ENCODE data around the gene MSRB3. TPM values are rescaled to one million over a fixed set of nuclear protein-coding genes. Genes with fewer than 3 reads are reported as not detected.
A peak's percentile ranks its signal among the peaks of the same experiment; 100 is the strongest.

MSRB3 gene
- total RNA-seq (2014; rRNA removed; shearing (Covaris generic); ENCODE audit: low replicate concordance) = 45.4 and 47.8 TPM in 2 replicates

DNA sequence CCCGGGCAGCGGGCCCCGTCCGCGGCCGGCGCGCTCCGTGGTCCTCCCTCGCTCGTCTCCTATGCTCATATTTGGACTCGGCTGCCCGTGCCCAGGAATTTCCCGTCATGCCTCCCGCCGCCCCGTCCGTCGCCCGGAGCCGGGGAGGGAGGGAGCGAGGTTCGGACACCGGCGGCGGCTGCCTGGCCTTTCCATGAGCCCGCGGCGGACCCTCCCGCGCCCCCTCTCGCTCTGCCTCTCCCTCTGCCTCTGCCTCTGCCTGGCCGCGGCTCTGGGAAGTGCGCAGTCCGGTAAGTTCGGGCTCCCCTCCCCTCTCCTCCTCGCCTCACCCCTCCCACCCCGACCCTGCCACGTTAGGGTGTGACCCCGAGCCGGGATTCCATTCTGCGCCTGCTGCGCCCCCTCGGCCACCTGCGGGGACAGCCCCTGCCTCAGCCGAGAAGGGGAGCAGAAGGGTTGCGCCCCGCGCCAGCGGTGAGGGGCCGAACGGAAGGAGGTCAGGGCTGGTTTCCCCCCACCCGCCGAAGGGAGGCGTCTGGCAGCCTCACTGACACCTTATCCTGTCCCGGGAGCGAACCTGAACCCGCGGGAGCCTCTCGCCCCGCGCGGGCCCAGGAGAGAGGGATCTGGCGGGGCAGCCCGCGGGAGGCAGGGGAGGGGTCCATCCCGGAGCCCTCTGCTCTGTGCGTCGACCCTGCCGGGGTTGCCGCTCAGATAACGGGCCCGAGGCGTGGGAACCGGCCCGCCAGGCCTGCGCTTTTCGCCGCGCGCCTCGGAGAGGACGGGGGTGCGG is at the start of gene MSRB3:
MSRB3 (plus strand) TSS at position 108 of the 793 bp plus-strand sequence. CDS start 29,897 bp downstream, outside the sequence.
- in situ Hi-C loops (cut with HindIII; ENCODE audit: low pct_unique_long_range_greater_than_20kb, low sequenced_read_pairs) = no loop called here
- peak; percentile 82 for DNase-seq (ENCODE audit: low read depth)

- peak; percentile 49 for DNase-seq (ENCODE audit: low read depth)
- in situ Hi-C loops (cut with HindIII; ENCODE audit: low pct_unique_long_range_greater_than_20kb, low sequenced_read_pairs) = no loop called here
These were observed 49.0 kb upstream of the MSRB3 start for GRCh38 chr12:65229441-65229840.

DNA sequence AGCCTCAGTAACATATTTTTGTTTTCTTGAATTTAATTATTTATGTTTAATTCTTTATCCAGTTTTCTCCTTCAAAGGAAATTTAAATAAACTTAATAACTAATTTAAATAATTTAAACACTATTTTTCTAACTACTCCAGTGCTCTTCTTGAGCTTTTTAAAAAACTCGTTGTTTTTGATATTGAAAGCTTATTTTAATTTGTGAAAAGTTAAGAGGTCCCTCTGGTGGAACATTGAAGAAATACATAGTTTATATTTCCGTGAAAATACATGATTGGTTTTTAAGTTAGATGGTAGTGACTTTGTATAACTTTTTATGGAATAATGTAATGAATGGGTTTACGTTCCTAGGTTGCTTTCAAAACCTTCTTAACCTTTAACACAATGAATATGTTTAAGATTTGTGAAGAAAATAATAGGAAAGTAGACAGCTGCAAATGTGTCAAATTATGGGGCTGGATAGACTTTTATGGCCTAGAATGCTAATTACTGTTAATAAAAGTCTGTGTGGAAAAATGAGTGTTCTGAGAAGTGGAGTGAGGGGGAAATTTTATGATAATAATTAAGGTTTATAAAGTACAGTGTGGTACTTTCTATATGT is 45.9 kb upstream of the MSRB3 start:
- in situ Hi-C loops (cut with HindIII; ENCODE audit: low pct_unique_long_range_greater_than_20kb, low sequenced_read_pairs) = no loop called here
- DNase-seq (ENCODE audit: low read depth) = no peak

DNA sequence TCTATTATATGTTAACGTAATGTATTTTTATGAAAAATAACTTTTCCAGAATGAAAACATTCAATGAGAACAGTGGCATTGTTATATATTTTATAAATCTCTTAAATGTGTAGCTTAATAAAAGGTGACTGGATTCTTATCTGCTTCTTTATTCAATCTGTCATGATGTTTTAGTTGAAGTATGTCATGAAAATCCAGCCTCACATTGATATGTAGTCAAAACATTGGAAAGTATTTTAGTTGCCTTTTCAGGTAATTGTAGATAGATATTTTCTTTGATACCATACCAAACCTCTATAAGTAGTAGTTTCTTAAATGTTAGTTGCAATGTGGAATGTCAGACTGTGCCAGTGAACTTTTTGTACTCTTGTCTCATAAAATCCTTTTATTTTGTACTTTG is 41.3 kb upstream of the MSRB3 start:
- in situ Hi-C loops (cut with HindIII; ENCODE audit: low pct_unique_long_range_greater_than_20kb, low sequenced_read_pairs) = no loop called here
- no peak for DNase-seq (ENCODE audit: low read depth)

- no peak for DNase-seq (ENCODE audit: low read depth)
- in situ Hi-C loops (cut with HindIII; ENCODE audit: low pct_unique_long_range_greater_than_20kb, low sequenced_read_pairs) = no loop called here
These were observed 39.9 kb upstream of the MSRB3 start for GRCh38 chr12:65238609-65239008.

GRCh38 chr12:65248656-65249633 is 29.5 kb upstream of the MSRB3 start:
- in situ Hi-C loops (cut with HindIII; ENCODE audit: low pct_unique_long_range_greater_than_20kb, low sequenced_read_pairs) = no loop called here

GRCh38 chr12:65252515-65252914 is 26.0 kb upstream of the MSRB3 start:
- DNase-seq (ENCODE audit: low read depth) = no peak
- in situ Hi-C loops (cut with HindIII; ENCODE audit: low pct_unique_long_range_greater_than_20kb, low sequenced_read_pairs) = no loop called here

More at GRCh38 chr12:65248656-65249633, 29.5 kb upstream of the MSRB3 start:
- peak; percentile 37 for DNase-seq (ENCODE audit: low read depth)

DNA sequence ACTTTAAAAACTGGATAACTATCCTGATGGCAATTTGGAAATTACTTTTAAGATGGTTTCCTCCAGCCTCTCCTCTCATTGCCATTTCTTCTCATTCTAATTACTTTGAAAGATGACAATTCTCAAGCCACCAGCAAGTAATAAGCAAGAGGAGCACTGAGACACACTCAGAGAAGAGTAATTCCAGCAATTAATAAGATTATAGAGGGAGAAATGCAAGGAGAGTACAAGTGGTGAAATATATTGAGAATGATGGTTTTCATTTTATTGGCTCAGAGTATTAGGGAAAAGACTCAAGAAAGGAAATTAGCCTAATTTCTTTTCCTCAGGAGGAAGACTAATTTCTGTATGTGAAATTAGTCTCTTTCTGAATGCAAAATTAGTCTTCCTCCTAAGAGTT is 20.5 kb upstream of the MSRB3 start:
- in situ Hi-C loops (cut with HindIII; ENCODE audit: low pct_unique_long_range_greater_than_20kb, low sequenced_read_pairs) = no loop called here
- DNase-seq (ENCODE audit: low read depth) = no peak

DNA sequence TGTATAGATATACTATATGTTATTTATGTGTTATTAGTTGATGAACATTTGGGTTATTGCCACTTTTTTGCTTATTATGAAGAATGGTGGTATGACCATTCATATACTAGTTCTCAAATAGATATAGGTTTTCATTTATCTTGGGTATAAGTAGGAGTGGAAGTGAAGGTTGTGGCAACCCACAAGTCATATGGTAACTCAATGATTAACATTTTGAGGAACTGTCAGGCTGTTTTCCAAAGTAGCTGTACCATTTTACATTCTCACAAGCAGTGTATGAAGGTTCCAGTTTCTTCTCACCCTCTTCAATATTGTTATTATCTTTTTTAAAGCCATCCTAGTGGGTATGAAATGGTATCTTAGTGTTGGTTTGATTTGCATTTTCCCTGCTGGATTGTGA is 19.0 kb upstream of the MSRB3 start:
- no peak for DNase-seq (ENCODE audit: low read depth)
- in situ Hi-C loops (cut with HindIII; ENCODE audit: low pct_unique_long_range_greater_than_20kb, low sequenced_read_pairs) = no loop called here

- in situ Hi-C loops (cut with HindIII; ENCODE audit: low pct_unique_long_range_greater_than_20kb, low sequenced_read_pairs) = no loop called here
- DNase-seq (ENCODE audit: low read depth) = no peak
These were observed 14.7 kb upstream of the MSRB3 start for GRCh38 chr12:65263777-65264176.

GRCh38 chr12:65266408-65266807 is 12.1 kb upstream of the MSRB3 start:
- no peak for DNase-seq (ENCODE audit: low read depth)
- in situ Hi-C loops (cut with HindIII; ENCODE audit: low pct_unique_long_range_greater_than_20kb, low sequenced_read_pairs) = no loop called here

DNA sequence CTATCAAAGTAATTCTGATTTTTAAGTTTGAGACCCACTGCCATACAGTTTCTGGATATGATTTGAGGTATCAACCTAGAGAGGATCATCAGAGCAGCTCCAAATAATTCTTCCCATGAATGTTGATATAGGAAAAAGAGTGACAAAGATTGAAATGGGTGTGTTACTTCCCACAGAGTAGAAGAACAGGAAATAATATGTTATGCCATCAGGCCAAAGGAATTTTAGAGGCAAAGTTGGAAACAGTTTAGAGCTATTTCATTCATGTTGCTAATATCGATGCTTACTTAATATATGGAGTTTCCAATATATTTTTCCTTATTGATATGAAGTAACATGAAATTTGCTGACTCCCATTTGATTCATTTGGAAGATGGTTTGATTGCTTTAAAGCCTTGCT is 8.9 kb upstream of the MSRB3 start:
- in situ Hi-C loops (cut with HindIII; ENCODE audit: low pct_unique_long_range_greater_than_20kb, low sequenced_read_pairs) = no loop called here
- DNase-seq (ENCODE audit: low read depth) = no peak

- in situ Hi-C loops (cut with HindIII; ENCODE audit: low pct_unique_long_range_greater_than_20kb, low sequenced_read_pairs) = no loop called here
These were observed 3.7 kb upstream of the MSRB3 start for GRCh38 chr12:65274602-65275272.

DNA sequence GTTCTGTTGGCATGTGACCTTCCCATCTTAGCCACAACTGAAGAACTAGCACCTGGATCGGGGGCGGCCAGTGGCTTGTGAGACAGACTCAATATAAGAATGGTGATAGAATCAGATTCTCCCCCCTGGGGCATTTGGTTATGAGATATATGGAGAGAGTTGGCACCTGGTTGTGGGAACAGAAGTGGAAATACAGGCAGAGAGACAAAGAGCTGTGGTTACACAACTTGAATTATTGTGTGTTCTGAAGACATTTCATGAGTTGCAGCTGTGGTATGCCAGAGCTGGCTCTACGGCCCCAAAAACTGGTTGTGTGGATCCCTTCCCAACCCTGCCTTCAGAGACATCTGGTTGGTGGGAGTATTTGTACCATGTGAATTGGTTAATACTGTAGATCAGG is 2.9 kb upstream of the MSRB3 start:
- in situ Hi-C loops (cut with HindIII; ENCODE audit: low pct_unique_long_range_greater_than_20kb, low sequenced_read_pairs) = no loop called here
- no peak for DNase-seq (ENCODE audit: low read depth)

More at GRCh38 chr12:65274602-65275272, 3.7 kb upstream of the MSRB3 start:
- no peak for DNase-seq (ENCODE audit: low read depth)

- no peak for DNase-seq (ENCODE audit: low read depth)
- in situ Hi-C loops (cut with HindIII; ENCODE audit: low pct_unique_long_range_greater_than_20kb, low sequenced_read_pairs) = no loop called here
These were observed 1.5 kb upstream of the MSRB3 start for GRCh38 chr12:65276916-65277530.

GRCh38 chr12:65277994-65278575 is 398 bp upstream of the MSRB3 start:
- in situ Hi-C loops (cut with HindIII; ENCODE audit: low pct_unique_long_range_greater_than_20kb, low sequenced_read_pairs) = no loop called here

DNA sequence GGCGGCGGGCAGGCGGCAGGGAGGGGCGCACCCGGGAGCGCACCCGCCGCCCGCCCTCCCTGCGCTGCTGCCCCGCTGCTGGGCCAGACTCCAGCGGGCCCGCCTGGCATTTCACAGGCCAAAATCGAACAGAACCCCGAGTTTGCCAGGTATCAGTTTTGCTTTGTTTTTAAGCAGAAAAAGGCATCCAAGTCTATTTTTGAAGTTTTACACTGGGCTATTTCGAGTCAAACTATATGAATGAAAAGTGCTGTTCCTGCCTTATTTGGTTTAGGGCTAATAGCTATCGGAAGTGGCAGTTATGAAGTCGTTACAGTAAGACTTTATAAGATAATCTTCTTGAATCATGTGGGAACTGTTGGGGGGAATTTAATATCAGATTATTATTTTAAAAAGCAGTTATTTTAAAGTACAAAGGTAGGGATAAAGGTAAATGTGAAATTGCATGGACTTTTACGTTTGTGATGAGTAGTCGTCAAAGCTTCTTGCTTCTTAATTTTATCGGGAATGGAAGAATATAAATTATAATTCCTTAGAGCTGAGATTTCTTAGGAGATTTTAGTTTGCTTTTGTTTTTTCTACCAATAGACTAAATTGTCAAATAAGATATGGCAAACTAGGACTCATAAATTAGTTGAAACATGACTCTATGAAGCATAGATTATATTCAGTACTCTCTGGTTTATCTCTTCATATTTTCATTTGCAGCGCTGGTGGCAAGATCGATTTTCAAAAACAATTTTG is 1.1 kb downstream of the MSRB3 start:
- DNase-seq (ENCODE audit: low read depth) = no peak
- in situ Hi-C loops (cut with HindIII; ENCODE audit: low pct_unique_long_range_greater_than_20kb, low sequenced_read_pairs) = no loop called here

More at GRCh38 chr12:65277994-65278575, 398 bp upstream of the MSRB3 start:
- DNase-seq (ENCODE audit: low read depth) = no peak
